ENCODE data around the gene NPNT.

DNA sequence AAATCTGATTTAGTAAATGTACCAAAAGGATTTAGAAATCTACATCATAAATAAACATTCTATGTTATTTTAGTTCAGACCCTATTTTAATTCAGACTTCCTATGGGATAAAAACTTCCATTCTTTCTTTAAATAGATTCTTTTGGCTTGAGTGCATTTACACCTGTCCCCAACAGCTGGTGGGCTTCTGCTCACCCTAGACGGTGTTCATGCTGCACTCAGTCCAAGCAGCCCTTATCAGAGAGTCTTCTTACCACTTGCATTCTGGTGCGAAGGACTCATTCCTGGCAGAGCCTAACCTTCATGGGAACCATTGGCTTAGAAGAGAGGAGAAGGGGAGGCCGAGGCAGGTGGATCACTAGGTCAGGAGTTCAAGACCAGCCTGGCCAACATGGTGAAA, 57.3 kb downstream of the NPNT start:
- no peak for TF ChIP-seq EZH2 (IDR thresholded peaks at IDR 0.05; ENCODE audit: borderline replicate concordance, low read length)
- TF ChIP-seq, protein P1, sequence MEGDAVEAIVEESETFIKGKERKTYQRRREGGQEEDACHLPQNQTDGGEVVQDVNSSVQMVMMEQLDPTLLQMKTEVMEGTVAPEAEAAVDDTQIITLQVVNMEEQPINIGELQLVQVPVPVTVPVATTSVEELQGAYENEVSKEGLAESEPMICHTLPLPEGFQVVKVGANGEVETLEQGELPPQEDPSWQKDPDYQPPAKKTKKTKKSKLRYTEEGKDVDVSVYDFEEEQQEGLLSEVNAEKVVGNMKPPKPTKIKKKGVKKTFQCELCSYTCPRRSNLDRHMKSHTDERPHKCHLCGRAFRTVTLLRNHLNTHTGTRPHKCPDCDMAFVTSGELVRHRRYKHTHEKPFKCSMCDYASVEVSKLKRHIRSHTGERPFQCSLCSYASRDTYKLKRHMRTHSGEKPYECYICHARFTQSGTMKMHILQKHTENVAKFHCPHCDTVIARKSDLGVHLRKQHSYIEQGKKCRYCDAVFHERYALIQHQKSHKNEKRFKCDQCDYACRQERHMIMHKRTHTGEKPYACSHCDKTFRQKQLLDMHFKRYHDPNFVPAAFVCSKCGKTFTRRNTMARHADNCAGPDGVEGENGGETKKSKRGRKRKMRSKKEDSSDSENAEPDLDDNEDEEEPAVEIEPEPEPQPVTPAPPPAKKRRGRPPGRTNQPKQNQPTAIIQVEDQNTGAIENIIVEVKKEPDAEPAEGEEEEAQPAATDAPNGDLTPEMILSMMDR (IDR thresholded peaks at IDR 0.05; ENCODE audit: low read length), result no peak
